PC-9 (cell line): ENCODE measurements around the gene CST4.

Experiments used
- EZH2 ChIP-seq: fragments of 200-600 bp; sonication (generic); IDR thresholded peaks from 2 replicates; pipeline ENCODE4 v1.8.0; 2017; ENCODE audit warnings: antibody characterized with exemption, low read depth
- TF ChIP-seq, protein P1 (sequence below): fragments of 200-600 bp; sonication (generic); conservative IDR thresholded peaks from 2 replicates; pipeline ENCODE4 v1.6.1; 2017; ENCODE audit warnings: mixed run types, antibody characterized with exemption, mild to moderate bottlenecking, moderate library complexity

DNA sequence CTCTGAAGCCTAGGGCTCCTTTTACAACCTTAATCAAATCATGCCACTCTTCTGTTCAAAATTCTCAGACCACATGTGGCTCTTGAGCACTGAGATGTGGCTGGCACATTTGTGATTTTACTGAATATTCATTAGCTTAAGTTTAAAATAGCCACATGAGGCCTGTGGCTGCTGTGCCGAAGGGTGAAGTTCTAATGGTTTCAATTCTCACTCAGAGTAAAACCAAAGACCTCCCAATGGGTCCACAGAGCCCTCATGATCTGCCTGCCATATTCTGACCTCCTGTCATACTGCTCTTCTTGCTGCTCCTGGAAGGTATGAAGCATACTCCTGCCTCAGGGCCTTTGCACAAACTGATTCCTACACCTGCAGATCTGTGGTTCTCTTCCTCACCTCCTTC is 43.3 kb downstream of the CST4 start:
- TF ChIP-seq, protein P1, sequence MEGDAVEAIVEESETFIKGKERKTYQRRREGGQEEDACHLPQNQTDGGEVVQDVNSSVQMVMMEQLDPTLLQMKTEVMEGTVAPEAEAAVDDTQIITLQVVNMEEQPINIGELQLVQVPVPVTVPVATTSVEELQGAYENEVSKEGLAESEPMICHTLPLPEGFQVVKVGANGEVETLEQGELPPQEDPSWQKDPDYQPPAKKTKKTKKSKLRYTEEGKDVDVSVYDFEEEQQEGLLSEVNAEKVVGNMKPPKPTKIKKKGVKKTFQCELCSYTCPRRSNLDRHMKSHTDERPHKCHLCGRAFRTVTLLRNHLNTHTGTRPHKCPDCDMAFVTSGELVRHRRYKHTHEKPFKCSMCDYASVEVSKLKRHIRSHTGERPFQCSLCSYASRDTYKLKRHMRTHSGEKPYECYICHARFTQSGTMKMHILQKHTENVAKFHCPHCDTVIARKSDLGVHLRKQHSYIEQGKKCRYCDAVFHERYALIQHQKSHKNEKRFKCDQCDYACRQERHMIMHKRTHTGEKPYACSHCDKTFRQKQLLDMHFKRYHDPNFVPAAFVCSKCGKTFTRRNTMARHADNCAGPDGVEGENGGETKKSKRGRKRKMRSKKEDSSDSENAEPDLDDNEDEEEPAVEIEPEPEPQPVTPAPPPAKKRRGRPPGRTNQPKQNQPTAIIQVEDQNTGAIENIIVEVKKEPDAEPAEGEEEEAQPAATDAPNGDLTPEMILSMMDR = no peak
- no peak for TF ChIP-seq EZH2
